GDM1 (cell line): ENCODE results near the gene NELL2.
"Not testable (repeated sequence)": the region's sequence is repeated elsewhere in the genome, so short reads cannot be mapped to it uniquely, and the experiment has no call there.

Experiments
- DNase-seq: peaks from one replicate; lab custom pipeline; 2025; lab: John Stamatoyannopoulos, UW

NELL2 gene

GRCh38 chr12:44694017-44694416 lies 182.1 kb downstream of the NELL2 start:
- no peak for DNase-seq

GRCh38 chr12:44689587-44689986 lies 186.5 kb downstream of the NELL2 start:
- DNase-seq = no peak

GRCh38 chr12:44686821-44687432 lies 189.2 kb downstream of the NELL2 start:
- DNase-seq = not testable (repeated sequence)

- DNase-seq = no peak
These were observed 198.4 kb downstream of the NELL2 start for GRCh38 chr12:44677724-44678123.

- no peak for DNase-seq
These were observed 201.2 kb downstream of the NELL2 start for GRCh38 chr12:44674875-44675274.

GRCh38 chr12:44673811-44674210 lies 202.3 kb downstream of the NELL2 start:
- no peak for DNase-seq

- no peak for DNase-seq
These were observed 204.1 kb downstream of the NELL2 start for GRCh38 chr12:44672042-44672441.

GRCh38 chr12:44668443-44668842 lies 207.7 kb downstream of the NELL2 start:
- no peak for DNase-seq

GRCh38 chr12:44667461-44667860 lies 208.7 kb downstream of the NELL2 start:
- no peak for DNase-seq

- DNase-seq = no peak
These were observed 212.8 kb downstream of the NELL2 start for GRCh38 chr12:44663291-44663690.

- no peak for DNase-seq
These were observed 220.3 kb downstream of the NELL2 start for GRCh38 chr12:44655846-44656245.

- no peak for DNase-seq
These were observed 221.2 kb downstream of the NELL2 start for GRCh38 chr12:44654646-44655639.

GRCh38 chr12:44653861-44654527 lies 222.1 kb downstream of the NELL2 start:
- no peak for DNase-seq

GRCh38 chr12:44649693-44650092 lies 226.4 kb downstream of the NELL2 start:
- no peak for DNase-seq

- DNase-seq = no peak
These were observed 228.0 kb downstream of the NELL2 start for GRCh38 chr12:44647917-44648690.

- DNase-seq = no peak
These were observed 235.5 kb downstream of the NELL2 start for GRCh38 chr12:44640427-44641190.

GRCh38 chr12:44637875-44638274 lies 238.2 kb downstream of the NELL2 start:
- no peak for DNase-seq

GRCh38 chr12:44628180-44628579 lies 247.9 kb downstream of the NELL2 start:
- no peak for DNase-seq

GRCh38 chr12:44627387-44628166 lies 248.5 kb downstream of the NELL2 start:
- no peak for DNase-seq

- DNase-seq = no peak
These were observed 249.2 kb downstream of the NELL2 start for GRCh38 chr12:44626883-44627282.
